ENCODE measurements around the gene GXYLT2. TPM values are rescaled to one million over a fixed set of nuclear protein-coding genes. Genes with fewer than 3 reads are reported as not detected.

GXYLT2 gene
- total RNA-seq, 4 donors from 2014 or later = 5.0 to 9.8 (median 7.6) TPM

DNA sequence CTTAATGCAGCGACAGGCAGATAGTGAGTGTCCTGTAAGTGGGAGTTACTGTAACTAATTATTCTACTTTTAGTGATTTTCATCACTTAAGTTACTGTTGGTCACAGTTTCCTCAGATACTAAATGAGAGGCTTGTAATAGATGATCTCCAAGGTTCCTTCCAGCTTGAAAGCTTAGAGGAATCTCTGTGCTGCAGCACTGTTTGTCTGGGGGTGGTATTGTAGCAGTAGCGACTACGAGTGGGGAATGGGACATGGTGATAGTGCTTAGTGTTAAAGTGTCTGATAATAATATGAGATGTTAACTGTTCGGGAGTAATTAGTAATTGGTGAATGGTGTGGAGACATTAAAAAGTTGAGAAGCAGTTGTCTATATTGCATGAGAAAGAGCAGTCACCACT lies 121.2 kb downstream of the GXYLT2 start:
- peaks cover 28 to 66% (median 57%) of the 10 kb centered on the region in 4 donors for H3K4me1 ChIP-seq
- no peak for TF ChIP-seq EP300 (IDR thresholded peaks at IDR 0.05)
- TF ChIP-seq POLR2A (IDR thresholded peaks at IDR 0.05; ENCODE audit: low read depth) = no peak
- TF ChIP-seq, protein P1, sequence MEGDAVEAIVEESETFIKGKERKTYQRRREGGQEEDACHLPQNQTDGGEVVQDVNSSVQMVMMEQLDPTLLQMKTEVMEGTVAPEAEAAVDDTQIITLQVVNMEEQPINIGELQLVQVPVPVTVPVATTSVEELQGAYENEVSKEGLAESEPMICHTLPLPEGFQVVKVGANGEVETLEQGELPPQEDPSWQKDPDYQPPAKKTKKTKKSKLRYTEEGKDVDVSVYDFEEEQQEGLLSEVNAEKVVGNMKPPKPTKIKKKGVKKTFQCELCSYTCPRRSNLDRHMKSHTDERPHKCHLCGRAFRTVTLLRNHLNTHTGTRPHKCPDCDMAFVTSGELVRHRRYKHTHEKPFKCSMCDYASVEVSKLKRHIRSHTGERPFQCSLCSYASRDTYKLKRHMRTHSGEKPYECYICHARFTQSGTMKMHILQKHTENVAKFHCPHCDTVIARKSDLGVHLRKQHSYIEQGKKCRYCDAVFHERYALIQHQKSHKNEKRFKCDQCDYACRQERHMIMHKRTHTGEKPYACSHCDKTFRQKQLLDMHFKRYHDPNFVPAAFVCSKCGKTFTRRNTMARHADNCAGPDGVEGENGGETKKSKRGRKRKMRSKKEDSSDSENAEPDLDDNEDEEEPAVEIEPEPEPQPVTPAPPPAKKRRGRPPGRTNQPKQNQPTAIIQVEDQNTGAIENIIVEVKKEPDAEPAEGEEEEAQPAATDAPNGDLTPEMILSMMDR (IDR thresholded peaks at IDR 0.05) = no peak
- no peak for TF ChIP-seq POLR2AphosphoS5 (IDR thresholded peaks at IDR 0.05)
- peaks cover 0 to 25% (median 10%) of the 10 kb centered on the region in 4 donors for H3K36me3 ChIP-seq
- no peaks in the 10 kb centered on the region for H3K27me3 ChIP-seq
- no peak overlapping the region for H3K4me3 ChIP-seq
- peak; percentile 45 for DNase-seq (ENCODE audit: extremely low spot score)
- H3K9me3 ChIP-seq = no peaks in the 10 kb centered on the region
- no peak overlapping the region for H3K27ac ChIP-seq (replicated peaks in 1 of 4)
- 97% methylated on average over 4 of the region's 4 CpGs for whole genome bisulfite sequencing
- intact Hi-C loops (cut with DNase I) = no loop called here

DNA sequence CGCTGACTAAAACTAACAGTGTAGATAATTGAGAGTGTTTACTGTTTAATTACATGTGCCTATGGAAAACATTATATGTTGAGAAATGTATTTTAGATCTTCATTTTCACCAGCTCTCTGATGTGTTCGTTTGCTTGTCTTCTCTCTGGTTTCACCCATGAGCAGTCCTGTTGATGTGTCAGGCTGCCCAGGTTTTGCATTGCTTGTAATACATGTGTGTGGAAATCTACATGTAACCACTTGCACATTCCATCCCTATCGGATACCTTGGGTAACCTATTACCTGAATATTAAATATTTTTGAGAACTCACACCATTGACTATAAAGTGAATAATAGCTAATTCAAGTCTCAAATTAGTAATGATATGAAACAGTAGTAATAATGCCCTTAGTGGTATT lies 121.9 kb downstream of the GXYLT2 start:
- DNase-seq (ENCODE audit: extremely low spot score) = no peak
- intact Hi-C loops (cut with DNase I) = no loop called here

DNA sequence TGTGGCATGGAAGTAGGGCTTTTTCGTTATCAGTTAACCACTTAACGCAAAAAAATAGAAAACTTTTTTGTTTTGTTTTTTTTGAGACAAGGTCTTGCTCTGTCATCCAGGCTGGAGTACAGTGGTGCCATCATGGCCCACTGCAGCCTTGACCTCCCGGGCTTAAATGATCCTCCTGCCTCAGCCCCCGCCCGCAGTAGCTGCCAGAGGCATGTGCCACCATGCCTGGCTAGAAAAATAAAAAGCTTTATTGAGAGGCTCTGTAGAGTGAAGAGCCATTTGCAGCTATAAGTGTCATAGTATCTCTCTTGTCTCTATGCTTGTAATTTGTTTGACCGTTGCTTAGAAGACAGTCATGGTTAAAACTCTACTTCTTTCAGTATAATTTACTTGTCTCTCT lies 122.3 kb downstream of the GXYLT2 start:
- no peaks in the 10 kb centered on the region for H3K9me3 ChIP-seq
- DNase-seq (ENCODE audit: extremely low spot score) = peak; percentile 34
- peaks cover 0 to 26% (median 10%) of the 10 kb centered on the region in 4 donors for H3K36me3 ChIP-seq
- H3K27ac ChIP-seq (replicated peaks in 1 of 4) = no peak overlapping the region
- WGBS = 94% methylated on average over 6 of the region's 6 CpGs
- no peaks in the 10 kb centered on the region for H3K27me3 ChIP-seq
- no peak overlapping the region for H3K4me3 ChIP-seq
- peaks cover 24 to 62% (median 52%) of the 10 kb centered on the region in 4 donors for H3K4me1 ChIP-seq
- TF ChIP-seq, protein P1 (IDR thresholded peaks at IDR 0.05) = no peak
- TF ChIP-seq POLR2A (IDR thresholded peaks at IDR 0.05; ENCODE audit: low read depth) (no peak), POLR2AphosphoS5 (IDR thresholded peaks at IDR 0.05) (no peak), EP300 (IDR thresholded peaks at IDR 0.05) (no peak)
- intact Hi-C loops (cut with DNase I) = no loop called here

More for the DNA sequence above, 121.9 kb downstream of the GXYLT2 start:
- WGBS = 82% methylated on average over 3 of the region's 3 CpGs
- Histone ChIP-seq H3K36me3 (peaks cover 0 to 25% (median 10%) of the 10 kb centered on the region in 4 donors), H3K4me3 (no peak overlapping the region), H3K27ac (replicated peaks in 1 of 4) (no peak overlapping the region), H3K9me3 (no peaks in the 10 kb centered on the region), H3K4me1 (peaks cover 24 to 65% (median 52%) of the 10 kb centered on the region in 4 donors), H3K27me3 (no peaks in the 10 kb centered on the region)
- TF ChIP-seq, protein P1 (IDR thresholded peaks at IDR 0.05) = no peak
- TF ChIP-seq POLR2AphosphoS5 (IDR thresholded peaks at IDR 0.05) (no peak), POLR2A (IDR thresholded peaks at IDR 0.05; ENCODE audit: low read depth) (no peak), EP300 (IDR thresholded peaks at IDR 0.05) (no peak)

DNA sequence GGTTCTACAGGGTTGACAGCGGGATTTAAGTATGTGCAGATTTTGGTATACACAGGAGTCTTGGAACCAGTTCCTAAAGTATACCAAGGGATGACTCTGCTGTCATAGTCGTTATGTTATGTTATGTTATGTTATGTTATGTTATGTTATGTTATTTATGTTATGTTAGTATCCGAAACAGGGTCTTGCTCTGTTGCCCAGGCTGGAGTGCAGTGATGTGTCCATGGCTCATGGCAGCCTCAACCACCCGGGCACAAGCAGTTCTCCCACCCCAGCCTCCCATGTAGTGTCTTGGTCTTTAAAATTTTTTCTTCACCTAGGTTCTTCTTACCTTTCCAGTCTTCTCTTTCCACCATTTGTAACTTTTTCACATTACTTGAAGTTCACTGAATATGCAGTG lies 130.5 kb downstream of the GXYLT2 start:
- H3K4me1 ChIP-seq = peaks cover 17 to 76% (median 55%) of the 10 kb centered on the region in 4 donors
- WGBS = 92% methylated on average over 4 of the region's 4 CpGs
- H3K36me3 ChIP-seq = peaks cover 0 to 7% (median 3%) of the 10 kb centered on the region in 4 donors
- H3K27ac ChIP-seq (replicated peaks in 1 of 4) = no peak overlapping the region
- no peaks in the 10 kb centered on the region for H3K9me3 ChIP-seq
- no peaks in the 10 kb centered on the region for H3K27me3 ChIP-seq
- intact Hi-C loops (cut with DNase I) = no loop called here
- H3K4me3 ChIP-seq = no peak overlapping the region
- TF ChIP-seq, protein P1 (IDR thresholded peaks at IDR 0.05) = no peak
- TF ChIP-seq EP300 (IDR thresholded peaks at IDR 0.05) = no peak
- no peak for TF ChIP-seq POLR2AphosphoS5 (IDR thresholded peaks at IDR 0.05)
- TF ChIP-seq POLR2A (IDR thresholded peaks at IDR 0.05; ENCODE audit: low read depth) = no peak
- no peak for DNase-seq (ENCODE audit: extremely low spot score)
